ENCODE results near the gene MLLT10.

MLLT10 gene

GRCh38 chr10:21508706-21509331 lies 25.2 kb upstream of the MLLT10 start:
- no peak for DNase-seq (ENCODE audit: insufficient read length, low spot score)
- TF ChIP-seq CTCF (IDR thresholded peaks at IDR 0.05; ENCODE audit: insufficient read depth, missing control alignments): no peak
- FAIRE-seq: no peak

- no peak for TF ChIP-seq CTCF (IDR thresholded peaks at IDR 0.05; ENCODE audit: insufficient read depth, missing control alignments)
- FAIRE-seq (no peak), DNase-seq (ENCODE audit: insufficient read length, low spot score) (no peak)
Measured at GRCh38 chr10:21509341-21510240, 24.4 kb upstream of the MLLT10 start.

- DNase-seq (ENCODE audit: insufficient read length, low spot score) (no peak), FAIRE-seq (no peak)
- TF ChIP-seq CTCF (IDR thresholded peaks at IDR 0.05; ENCODE audit: insufficient read depth, missing control alignments): no peak
Measured at GRCh38 chr10:21510241-21511094, 23.6 kb upstream of the MLLT10 start.

- DNase-seq (ENCODE audit: insufficient read length, low spot score) (no peak), FAIRE-seq (no peak)
- no peak for TF ChIP-seq CTCF (IDR thresholded peaks at IDR 0.05; ENCODE audit: insufficient read depth, missing control alignments)
Measured at GRCh38 chr10:21511095-21511570, 22.9 kb upstream of the MLLT10 start.

GRCh38 chr10:21511946-21512572 lies 22.0 kb upstream of the MLLT10 start:
- TF ChIP-seq CTCF (IDR thresholded peaks at IDR 0.05; ENCODE audit: insufficient read depth, missing control alignments): no peak
- no peak for DNase-seq (ENCODE audit: insufficient read length, low spot score)
- FAIRE-seq: no peak

GRCh38 chr10:21512573-21513404 lies 21.2 kb upstream of the MLLT10 start:
- FAIRE-seq (no peak), DNase-seq (ENCODE audit: insufficient read length, low spot score) (no peak)
- TF ChIP-seq CTCF (IDR thresholded peaks at IDR 0.05; ENCODE audit: insufficient read depth, missing control alignments): no peak

Measured in D721Med (cell line).